ENCODE data around the gene KRTAP4-16.
"Not testable (repeated sequence)": the region's sequence is repeated elsewhere in the genome, so short reads cannot be mapped to it uniquely, and the experiment has no call there.

DNA sequence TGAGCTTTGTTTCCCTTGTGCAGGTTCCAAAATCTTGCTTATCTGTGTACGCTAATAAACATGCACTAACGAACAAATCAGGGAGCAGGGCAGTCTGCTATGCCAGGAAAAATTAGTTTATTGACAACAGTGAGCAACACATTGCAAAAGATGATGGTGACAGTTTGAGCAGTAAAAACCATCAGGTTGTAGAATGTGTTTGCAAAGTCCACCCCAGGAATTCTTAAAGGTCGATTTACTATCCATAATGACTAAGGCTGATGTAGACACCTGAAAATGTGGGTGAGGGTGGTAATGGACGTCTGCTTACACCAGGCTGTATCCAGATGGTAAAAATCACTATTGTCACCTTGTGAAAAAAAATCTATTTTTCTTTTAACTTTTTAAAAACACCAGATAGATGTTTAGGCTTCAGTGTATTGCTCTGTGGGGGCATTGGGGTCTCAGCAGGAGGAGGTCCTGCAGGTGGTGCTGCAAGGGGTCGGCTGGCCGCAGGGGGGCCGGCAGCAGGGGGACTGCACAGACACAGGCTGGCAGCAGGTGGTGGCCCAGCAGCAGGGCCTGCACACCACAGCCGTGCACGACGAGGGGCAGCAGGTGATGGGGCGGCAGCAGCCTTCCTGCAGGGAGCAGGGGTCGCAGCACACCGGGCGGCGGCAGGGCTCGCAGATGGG, 36.9 kb downstream of the KRTAP4-16 start:
- TF ChIP-seq, protein P1, sequence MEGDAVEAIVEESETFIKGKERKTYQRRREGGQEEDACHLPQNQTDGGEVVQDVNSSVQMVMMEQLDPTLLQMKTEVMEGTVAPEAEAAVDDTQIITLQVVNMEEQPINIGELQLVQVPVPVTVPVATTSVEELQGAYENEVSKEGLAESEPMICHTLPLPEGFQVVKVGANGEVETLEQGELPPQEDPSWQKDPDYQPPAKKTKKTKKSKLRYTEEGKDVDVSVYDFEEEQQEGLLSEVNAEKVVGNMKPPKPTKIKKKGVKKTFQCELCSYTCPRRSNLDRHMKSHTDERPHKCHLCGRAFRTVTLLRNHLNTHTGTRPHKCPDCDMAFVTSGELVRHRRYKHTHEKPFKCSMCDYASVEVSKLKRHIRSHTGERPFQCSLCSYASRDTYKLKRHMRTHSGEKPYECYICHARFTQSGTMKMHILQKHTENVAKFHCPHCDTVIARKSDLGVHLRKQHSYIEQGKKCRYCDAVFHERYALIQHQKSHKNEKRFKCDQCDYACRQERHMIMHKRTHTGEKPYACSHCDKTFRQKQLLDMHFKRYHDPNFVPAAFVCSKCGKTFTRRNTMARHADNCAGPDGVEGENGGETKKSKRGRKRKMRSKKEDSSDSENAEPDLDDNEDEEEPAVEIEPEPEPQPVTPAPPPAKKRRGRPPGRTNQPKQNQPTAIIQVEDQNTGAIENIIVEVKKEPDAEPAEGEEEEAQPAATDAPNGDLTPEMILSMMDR (IDR thresholded peaks at IDR 0.05; ENCODE audit: control extremely low read depth in 1 of 3, insufficient read depth in 1 of 3, low read depth in 1 of 3, low read length in 3 of 3), result not testable (repeated sequence)
- TF ChIP-seq POLR2AphosphoS5 (IDR thresholded peaks at IDR 0.05; ENCODE audit: low read depth, low read length); RBBP5 (IDR thresholded peaks at IDR 0.05; ENCODE audit: borderline replicate concordance, low read depth, low read length); SRF (IDR thresholded peaks at IDR 0.05; ENCODE audit: low read depth, low read length); JUN (IDR thresholded peaks at IDR 0.05; ENCODE audit: low read depth, low read length); SIRT6 (IDR thresholded peaks at IDR 0.05; ENCODE audit: low read length); GABPA (IDR thresholded peaks at IDR 0.05; ENCODE audit: borderline replicate concordance, insufficient read depth, low read length); EZH2 (IDR thresholded peaks at IDR 0.05; ENCODE audit: low read depth, low read length, severe bottlenecking); CHD1 (IDR thresholded peaks at IDR 0.05; ENCODE audit: low read depth, low read length); KDM1A (IDR thresholded peaks at IDR 0.05; ENCODE audit: borderline replicate concordance, low read length): not testable (repeated sequence)
